ENCODE results near the gene SPTBN5.

- TF ChIP-seq EZH2 (IDR thresholded peaks at IDR 0.05) (no peak), POLR2AphosphoS5 (IDR thresholded peaks at IDR 0.05; ENCODE audit: borderline replicate concordance, low read depth, low read length) (no peak), FOXP2 (optimal IDR thresholded peaks at IDR 0.05; ENCODE audit: control extremely low read depth, extremely low read length, insufficient read depth) (no peak)
Observed at GRCh38 chr15:41939986-41940385, 46.1 kb upstream of the SPTBN5 start.
